NCI-H748 (cell line): ENCODE data around the gene ITGAV.

Experiments used
- DNase-seq: peaks from one replicate; lab custom pipeline; 2025; ENCODE audit not compliant: unreplicated experiment; lab: John Stamatoyannopoulos, UW

The ITGAV gene

GRCh38 chr2:186659383-186659782 lies 69.5 kb downstream of the ITGAV start:
- DNase-seq, result no peak

DNA sequence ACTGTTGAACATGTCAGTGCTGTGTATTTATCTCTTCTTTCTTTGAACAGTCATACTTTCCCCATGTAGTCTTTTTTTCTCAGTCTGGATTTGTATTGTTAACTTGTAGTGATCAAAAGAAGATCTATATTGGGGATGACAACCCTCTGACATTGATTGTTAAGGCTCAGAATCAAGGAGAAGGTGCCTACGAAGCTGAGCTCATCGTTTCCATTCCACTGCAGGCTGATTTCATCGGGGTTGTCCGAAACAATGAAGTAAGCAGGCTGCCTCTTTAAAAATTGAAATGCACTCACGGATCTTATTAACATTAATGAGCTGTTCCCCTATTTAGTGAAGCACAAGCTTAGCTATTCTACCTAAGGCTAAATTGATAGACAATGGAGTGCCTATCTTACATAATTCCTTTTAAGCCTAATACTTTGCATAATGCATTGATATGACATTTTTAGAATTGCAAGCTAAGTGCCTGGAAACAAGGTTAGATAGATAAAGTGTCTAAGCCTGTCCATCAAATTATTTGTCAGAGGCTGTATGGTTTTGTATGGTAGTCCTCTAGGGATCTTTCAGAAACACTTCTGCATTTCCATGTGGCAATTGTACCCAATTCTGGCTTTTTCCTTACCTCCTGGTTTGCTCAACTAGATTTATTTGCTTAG lies 74.7 kb downstream of the ITGAV start:
- no peak for DNase-seq

DNA sequence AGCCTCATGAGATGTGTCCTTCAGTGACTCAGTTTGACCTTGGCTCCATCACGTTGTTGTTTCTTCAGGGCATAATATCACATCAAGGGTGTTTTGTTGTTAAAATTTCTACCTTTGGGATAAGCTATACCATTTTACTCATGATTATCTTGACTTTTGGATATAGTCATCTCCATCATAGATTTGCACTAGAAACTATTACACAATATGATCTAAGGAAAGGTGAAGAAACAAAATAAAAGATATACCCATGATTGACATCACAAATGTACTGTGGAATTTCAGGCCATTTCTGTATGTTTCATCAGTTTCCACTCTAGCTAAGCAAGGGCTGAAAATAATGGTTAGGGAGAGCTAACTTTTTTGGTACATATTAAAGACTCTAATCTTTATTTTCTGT lies 79.3 kb downstream of the ITGAV start:
- DNase-seq, result no peak

DNA sequence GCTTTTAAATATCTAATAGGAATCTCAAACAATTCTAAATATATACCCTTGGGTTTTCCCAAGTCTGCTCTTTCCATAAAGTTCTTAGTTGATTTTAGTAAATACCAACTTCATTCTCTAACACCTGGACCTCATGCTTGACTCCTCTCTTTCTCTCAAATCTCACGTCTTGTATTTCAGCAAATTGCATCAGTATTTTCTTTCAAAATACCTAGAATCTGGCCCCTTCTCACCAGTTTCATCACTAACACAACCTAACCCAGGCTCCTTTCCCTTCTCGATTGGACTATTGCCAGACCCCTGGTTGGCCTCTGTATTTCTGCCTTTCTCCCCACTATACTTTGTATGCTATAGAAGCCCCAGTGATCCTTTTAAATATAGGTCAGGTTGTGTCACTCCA lies 81.0 kb downstream of the ITGAV start:
- no peak for DNase-seq

- no peak for DNase-seq
Measured at GRCh38 chr2:186675380-186675779, 85.5 kb downstream of the ITGAV start.

DNA sequence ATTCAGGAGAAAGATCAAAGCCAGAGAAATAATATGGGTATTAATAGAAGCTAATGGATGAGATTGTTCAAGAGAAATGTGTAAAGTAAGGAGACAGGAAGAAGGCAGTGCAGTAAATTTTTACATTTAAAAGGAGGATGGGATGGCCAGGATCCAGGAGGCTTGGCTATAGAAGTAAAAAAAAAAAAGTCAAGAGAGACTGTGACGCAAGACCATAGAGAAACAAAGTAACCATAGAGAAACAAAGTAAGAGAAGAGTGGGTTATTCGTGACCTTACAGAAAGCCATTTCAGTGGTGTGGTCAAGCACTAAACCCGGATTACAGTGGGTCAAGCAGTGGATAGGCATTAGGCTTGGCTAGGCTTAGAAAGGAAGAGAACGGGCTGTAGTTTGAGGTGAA lies 93.5 kb downstream of the ITGAV start:
- no peak for DNase-seq

DNA sequence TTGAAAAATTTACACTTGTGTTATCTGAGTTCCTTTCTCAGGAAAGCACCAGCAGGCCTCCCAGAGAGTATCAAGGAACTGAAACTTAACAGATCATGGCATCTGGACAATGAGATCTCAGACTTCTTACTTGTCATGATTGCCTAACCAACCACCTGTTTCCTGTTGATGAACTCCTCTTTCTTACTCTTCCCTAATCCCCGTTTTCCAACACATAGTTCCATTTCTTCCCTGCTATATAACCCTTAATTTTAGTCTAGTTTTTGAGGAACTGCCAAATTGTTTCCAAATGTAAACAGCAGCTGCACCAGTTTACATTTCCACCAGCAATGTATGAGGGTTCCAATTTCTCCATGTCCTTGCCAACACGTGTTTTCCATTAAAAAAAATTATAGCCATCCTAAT lies 98.0 kb downstream of the ITGAV start:
- DNase-seq, result peak; percentile 37

DNA sequence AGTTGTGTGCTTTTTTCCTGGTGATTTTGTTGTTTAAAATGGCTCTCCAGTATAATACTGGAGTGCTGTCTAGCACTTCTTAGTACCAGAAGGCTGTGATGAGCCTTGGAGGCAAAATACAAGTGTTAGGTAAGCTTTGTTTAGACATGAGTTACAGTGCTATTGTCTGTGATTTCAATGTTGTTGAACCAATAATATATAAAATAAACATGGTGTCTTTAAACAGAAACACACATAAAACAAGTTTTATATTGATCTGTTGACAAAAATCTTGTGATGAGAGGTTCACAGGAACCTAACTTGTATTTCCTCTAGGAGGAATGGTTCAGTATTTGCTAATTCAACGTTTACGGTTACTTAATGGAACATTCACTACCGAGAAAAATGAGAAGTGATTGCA lies 99.0 kb downstream of the ITGAV start:
- DNase-seq, result peak; percentile 21

- no peak for DNase-seq
Measured at GRCh38 chr2:186690786-186691185, 100.9 kb downstream of the ITGAV start.

DNA sequence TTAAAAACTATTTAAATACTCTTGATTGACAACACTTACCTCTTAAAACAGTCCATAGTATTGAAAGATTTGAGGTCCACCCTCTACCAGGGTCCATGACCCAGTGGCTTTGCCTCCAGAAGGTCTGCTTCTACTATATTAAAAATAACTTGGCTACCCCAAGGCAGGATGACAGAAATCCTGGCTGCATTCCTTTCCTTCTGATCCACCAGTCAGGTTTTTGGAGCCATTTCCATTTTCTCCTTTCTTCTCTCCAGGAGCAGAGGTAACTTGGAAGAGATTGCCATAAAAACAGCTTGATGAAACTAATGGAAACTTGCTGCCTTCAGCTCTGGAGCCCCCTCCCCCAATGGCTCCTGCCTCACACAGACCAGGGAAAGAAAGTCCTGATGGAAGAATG lies 101.4 kb downstream of the ITGAV start:
- no peak for DNase-seq

GRCh38 chr2:186691900-186692299 lies 102.0 kb downstream of the ITGAV start:
- no peak for DNase-seq

DNA sequence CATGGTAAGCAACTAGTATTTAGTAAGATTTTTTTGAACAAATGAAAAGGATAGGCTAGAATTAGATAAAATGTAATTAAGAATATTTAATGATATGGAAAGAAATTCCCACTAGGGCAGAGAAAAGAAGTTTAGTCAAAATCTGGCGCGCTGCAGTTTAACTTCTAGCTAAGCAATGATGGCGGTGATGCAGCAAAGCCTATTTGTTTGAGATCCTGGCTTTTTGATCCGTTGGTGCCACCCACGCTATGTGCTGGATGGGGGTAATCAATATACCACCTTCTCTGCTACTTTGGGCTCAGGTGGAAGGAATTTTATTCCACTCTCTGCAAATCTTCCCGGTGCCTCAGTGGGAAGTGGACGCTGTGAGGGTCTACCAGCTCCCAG lies 103.6 kb downstream of the ITGAV start:
- no peak for DNase-seq

DNA sequence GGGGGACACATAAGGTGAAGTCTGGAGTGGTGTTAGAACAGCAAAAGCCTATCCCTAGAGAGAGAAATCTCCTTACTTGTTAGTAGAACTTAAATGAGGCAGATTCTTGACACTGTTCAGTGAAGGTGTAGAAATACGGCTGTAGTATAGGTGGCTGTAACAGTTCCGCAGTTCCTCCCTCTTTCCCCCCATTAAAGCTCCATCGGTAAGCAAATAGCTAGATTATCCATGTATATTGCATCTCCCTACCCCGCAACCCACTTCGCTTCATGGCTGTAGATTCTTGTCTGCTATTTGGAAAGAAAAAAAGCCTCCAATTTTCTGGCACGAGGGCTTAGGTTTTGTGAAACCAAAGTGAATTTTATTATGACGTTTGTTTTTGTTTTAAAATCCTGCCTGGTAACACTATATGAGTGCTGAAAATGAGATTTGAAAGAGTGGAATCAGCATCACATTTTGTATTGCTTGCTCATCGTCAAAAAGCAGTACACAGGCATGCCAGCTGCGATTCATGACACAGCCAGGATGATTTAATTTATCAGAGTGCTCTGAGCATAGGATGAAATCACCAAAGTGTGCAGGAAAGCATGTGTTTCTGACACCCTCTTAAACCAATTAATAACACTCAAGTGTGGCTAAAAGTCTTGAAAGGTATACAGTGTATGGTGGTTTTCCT lies 105.4 kb downstream of the ITGAV start:
- peak; percentile 70 for DNase-seq

GRCh38 chr2:186696290-186696689 lies 106.4 kb downstream of the ITGAV start:
- no peak for DNase-seq

DNA sequence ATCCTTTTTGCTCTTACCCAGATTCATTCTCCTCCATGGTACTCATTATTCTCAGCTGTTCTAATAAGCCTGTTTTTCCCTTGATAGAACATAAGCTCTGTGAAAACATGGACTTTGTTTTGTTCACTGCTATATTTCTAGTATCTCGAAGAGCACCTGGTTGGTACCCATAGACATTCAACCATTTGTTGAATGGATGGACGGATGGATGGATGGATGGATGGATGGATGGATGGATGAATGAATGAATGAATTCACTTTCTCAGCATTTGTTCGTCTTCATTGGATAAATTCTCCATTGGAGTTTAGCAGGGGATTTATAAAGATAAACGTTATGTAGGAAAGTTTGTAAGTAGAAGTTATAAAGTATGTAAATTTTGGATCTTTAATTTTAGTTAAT lies 106.9 kb downstream of the ITGAV start:
- DNase-seq, result no peak

DNA sequence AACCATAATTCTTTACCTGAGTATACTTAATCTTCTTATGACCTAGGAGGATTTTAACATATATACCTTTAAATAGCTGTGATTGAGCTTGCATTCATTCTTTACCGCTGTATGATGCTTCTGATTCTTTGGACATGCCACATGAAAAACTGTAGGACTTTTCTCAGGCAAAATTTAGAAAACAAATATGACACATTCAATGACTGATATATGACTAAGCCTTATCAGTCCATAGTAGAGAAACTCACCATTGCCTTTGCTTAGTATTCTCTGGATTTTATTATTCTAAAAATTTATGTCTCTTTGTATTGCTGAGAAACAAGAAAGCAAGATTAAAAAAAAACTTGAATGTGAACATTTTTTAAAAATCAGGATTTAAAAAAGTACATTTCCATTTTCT lies 107.7 kb downstream of the ITGAV start:
- no peak for DNase-seq

GRCh38 chr2:186699742-186700141 lies 109.9 kb downstream of the ITGAV start:
- no peak for DNase-seq

DNA sequence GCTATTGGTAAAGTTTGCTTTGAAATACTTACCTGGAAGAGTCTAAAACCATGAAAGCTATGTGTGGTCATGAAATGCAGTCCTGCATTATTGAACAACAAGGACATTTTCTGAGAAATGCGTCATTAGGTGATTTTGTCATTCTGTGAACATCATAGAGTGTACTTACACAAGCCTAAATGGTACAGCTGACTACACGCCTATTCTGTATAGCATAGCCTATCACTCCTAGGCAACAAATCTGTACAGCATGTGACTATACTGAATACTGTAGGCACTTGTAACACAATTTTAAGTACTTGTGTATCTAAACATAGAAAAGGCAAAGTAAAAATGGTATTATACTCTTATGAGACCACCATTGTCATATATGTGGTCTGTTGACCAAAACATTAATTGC lies 112.2 kb downstream of the ITGAV start:
- peak; percentile 60 for DNase-seq

DNA sequence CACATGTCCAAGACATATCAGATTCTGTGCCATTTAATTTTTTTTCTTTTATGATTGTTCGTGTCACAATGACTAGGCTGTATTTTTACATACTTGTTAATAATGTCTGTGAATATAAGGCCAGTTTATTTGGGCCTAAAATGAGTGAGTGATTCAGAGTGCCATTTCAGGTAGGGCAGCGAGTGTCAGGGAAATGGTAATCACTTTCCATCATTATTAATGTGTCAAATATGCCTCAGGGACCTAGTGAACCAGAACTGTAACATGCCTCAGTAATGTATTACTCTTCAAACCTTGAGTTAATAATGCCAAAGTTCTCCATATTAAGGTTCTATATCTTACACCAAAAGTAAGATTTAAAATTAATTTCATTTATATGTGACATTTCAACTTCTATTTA lies 112.6 kb downstream of the ITGAV start:
- no peak for DNase-seq

DNA sequence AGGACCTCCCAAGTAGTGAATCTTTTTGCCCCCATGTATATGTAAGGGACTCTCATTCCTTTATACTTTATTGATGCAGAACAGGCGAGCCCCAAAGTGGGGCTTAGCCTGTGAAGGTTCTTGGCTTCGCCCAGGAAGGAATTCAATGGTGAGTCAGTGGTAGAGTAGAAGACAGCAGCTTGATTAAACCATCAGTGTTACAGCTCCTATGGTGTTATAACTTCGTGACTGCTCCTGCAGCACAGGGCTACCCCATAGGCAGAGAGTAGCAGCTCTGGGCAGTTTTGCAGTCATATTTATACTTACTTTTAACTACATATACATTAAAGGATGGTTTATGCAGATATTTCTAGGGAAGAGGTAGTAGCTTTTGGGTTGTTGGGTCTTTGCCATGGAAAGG lies 115.0 kb downstream of the ITGAV start:
- no peak for DNase-seq

- no peak for DNase-seq
Measured at GRCh38 chr2:186709529-186710450, 119.9 kb downstream of the ITGAV start.

- DNase-seq, result no peak
Measured at GRCh38 chr2:186713691-186714090, 123.8 kb downstream of the ITGAV start.
